ENCODE measurements around the gene RPL35A. TPM values are rescaled to one million over a fixed set of nuclear protein-coding genes. Genes with fewer than 3 reads are reported as not detected.

RPL35A gene
- total and polyA plus RNA-seq, 2 of the 4 experiments (the other 2 are of a cell fraction): 906 to 1,064 TPM

GRCh38 chr3:197951392-197951990 is 1.5 kb downstream of the RPL35A start:
- DNase-seq: no peak
- Histone ChIP-seq H2BK5ac (ENCODE audit: low read depth, low read length, poor library complexity, severe bottlenecking) (no peak overlapping the region), H3K14ac (replicated peaks; ENCODE audit: low read depth, low read length) (no peak overlapping the region), H3K9me1 (ENCODE audit: insufficient read depth, low read length) (no peaks in the 10 kb centered on the region), H2AFZ (replicated peaks; ENCODE audit: low read length, poor library complexity) (no peak overlapping the region), H4K8ac (ENCODE audit: low read depth in 2 of 2, low read length in 2 of 2) (no peak overlapping the region), H3K4ac (ENCODE audit: low read depth, low read length) (no peak overlapping the region), H4K20me1 (ENCODE audit: insufficient read depth, low read length) (peaks cover 39% of the 10 kb centered on the region), H3K36me3 (ENCODE audit: control insufficient read depth, insufficient read depth, low read length) (peaks cover 38% of the 10 kb centered on the region), H4K91ac (ENCODE audit: insufficient read depth, low read depth, low read length) (no peak overlapping the region), H3K79me1 (ENCODE audit: low read depth in 1 of 2, low read length in 2 of 2) (peaks cover 17 to 43% of the 10 kb centered on the region in 2 experiments), H4K5ac (ENCODE audit: low read depth, low read length) (no peak overlapping the region), H3K4me3 (ENCODE audit: insufficient read depth, low read depth, low read length) (peak overlapping the region; percentile 88), H3K18ac (ENCODE audit: low read depth, low read length) (no peak overlapping the region), H2AK9ac (replicated peaks; ENCODE audit: low read depth, low read length, poor library complexity) (no peak overlapping the region), H3K27me3 (ENCODE audit: control insufficient read depth, insufficient read depth, low read length) (no peaks in the 10 kb centered on the region), H3K4me2 (ENCODE audit: low read depth, low read length) (peak overlapping the region; percentile 90), H2AK5ac (ENCODE audit: low read depth, low read length) (no peak overlapping the region), H2BK120ac (ENCODE audit: low read depth, low read length) (no peak overlapping the region), H3K27ac (ENCODE audit: insufficient read depth, low read length) (no peak overlapping the region), H2BK15ac (ENCODE audit: low read depth, low read length) (no peak overlapping the region), H3K9ac (ENCODE audit: low read depth, low read length) (0 out of 2 replicates have a peak overlapping the region, but pooled peaks have one; percentile 99), H3K56ac (ENCODE audit: extremely low read depth, insufficient read depth, low read length) (no peak overlapping the region), H3K9me3 (ENCODE audit: control insufficient read depth, insufficient read depth, low read length) (no peaks in the 10 kb centered on the region), H2BK20ac (ENCODE audit: low read depth, low read length) (no peak overlapping the region), H3K4me1 (ENCODE audit: control insufficient read depth, insufficient read depth, low read length) (no peaks in the 10 kb centered on the region), H3K23ac (ENCODE audit: low read depth, low read length) (no peak overlapping the region)
- ChIA-PET POLR2A (ENCODE audit: unreplicated experiment) (no interaction called here), CTCF (no interaction called here)
- no peak for ATAC-seq (ENCODE audit: low read depth)
- TF ChIP-seq MAZ (IDR thresholded peaks at IDR 0.05; ENCODE audit: borderline replicate concordance, low read depth, low read length): no peak
- TF ChIP-seq NFE2L2 (IDR thresholded peaks at IDR 0.05; ENCODE audit: low read depth, low read length): no peak
- TF ChIP-seq BHLHE40 (IDR thresholded peaks at IDR 0.05; ENCODE audit: low read depth, low read length): no peak
- TF ChIP-seq RAD21 (IDR thresholded peaks at IDR 0.05; ENCODE audit: low read length): no peak
- TF ChIP-seq FOS (IDR thresholded peaks at IDR 0.05; ENCODE audit: low read depth, low read length): no peak
- TF ChIP-seq CEBPB (IDR thresholded peaks at IDR 0.05; ENCODE audit: low read depth, low read length): no peak
- TF ChIP-seq RFX5 (IDR thresholded peaks at IDR 0.05; ENCODE audit: low read depth, low read length): no peak
- no peak for TF ChIP-seq MXI1 (IDR thresholded peaks at IDR 0.05; ENCODE audit: borderline replicate concordance, low read depth, low read length)
- TF ChIP-seq USF2 (IDR thresholded peaks at IDR 0.05; ENCODE audit: low read depth, low read length): no peak
- intact Hi-C loops (cut with micrococcal nuclease): no loop called here
- in situ Hi-C loops (cut with MboI; ENCODE audit: low sequenced_read_pairs): no loop called here
- WGBS, 2 experiments (ENCODE audit: extremely low coverage in 2 of 2, insufficient read length in 1 of 2): no CpG with 5 or more reads among the region's 21 CpGs
- BruUV-seq (replicated peaks): no TSS peak
- dilution Hi-C loops (cut with HindIII; ENCODE audit: low sequenced_read_pairs, unreplicated experiment): no loop called here
